ENCODE data around the gene XPNPEP1.

XPNPEP1 gene

DNA sequence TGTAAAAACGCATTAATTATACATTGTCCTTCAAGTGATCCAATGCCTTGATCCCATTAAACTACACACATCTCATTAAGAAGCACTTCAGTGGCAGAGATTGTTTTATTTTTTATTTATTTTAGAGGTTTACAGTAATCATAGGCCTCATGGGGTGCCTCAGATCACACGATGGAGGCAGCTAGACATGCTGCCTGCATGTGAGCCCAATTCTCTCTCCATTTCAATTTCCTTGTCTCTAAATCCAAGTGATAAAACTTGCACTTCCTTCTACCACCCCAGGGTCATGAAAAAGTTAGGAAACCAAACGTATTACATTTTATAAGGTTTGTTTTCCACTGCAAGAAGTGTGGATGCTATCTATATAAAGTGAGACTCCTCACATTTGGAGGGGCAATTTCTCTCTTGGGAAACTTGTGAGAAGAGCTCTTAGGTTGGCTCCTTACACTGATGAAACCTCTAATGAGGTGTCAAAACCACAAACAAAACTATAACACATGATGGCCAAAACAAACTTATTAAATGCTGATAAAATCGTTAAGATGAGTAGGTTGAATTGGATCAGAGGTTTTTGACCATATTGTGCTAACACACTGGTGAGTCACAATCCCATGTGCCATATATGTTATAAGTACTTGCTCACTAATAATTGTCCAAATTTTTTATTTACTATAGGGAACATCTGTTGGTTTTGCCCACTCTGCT, 22.3 kb upstream of the XPNPEP1 start:
- no peak overlapping the region for H2BK12ac ChIP-seq (ENCODE audit: low read length)
- no peak overlapping the region for H3K4ac ChIP-seq (ENCODE audit: low read depth, low read length)
- H3K36me3 ChIP-seq (ENCODE audit: control insufficient read depth in 1 of 2, insufficient read depth in 2 of 2, low read length in 2 of 2) = no peaks in the 10 kb centered on the region
- no peaks in the 10 kb centered on the region for H3K27me3 ChIP-seq (ENCODE audit: insufficient read depth, low read length)
- no peak overlapping the region for H4K12ac ChIP-seq (ENCODE audit: low read depth, low read length)
- no peak overlapping the region for H2AK5ac ChIP-seq (ENCODE audit: low read length)
- H3K9ac ChIP-seq (ENCODE audit: low read length) = no peak overlapping the region
- no peak overlapping the region for H3K4me2 ChIP-seq (ENCODE audit: low read length)
- H3K4me1 ChIP-seq (ENCODE audit: control insufficient read depth in 1 of 2, insufficient read depth in 2 of 2, low read length in 2 of 2) = no peaks in the 10 kb centered on the region
- H2BK120ac ChIP-seq (ENCODE audit: insufficient read depth, low read length, poor library complexity) = no peak overlapping the region
- no CpG with 5 or more reads among the region's 4 CpGs for WGBS (ENCODE audit: extremely low coverage, insufficient coverage, insufficient read length)
- H4K8ac ChIP-seq (ENCODE audit: low read depth, low read length) = no peak overlapping the region
- no peaks in the 10 kb centered on the region for H3K79me1 ChIP-seq (ENCODE audit: low read length)
- no peak overlapping the region for H2AFZ ChIP-seq (ENCODE audit: insufficient read depth, low read length, poor library complexity)
- DNase-seq = no peak
- H3K27ac ChIP-seq (ENCODE audit: low read depth, low read length) = no peak overlapping the region
- H4K91ac ChIP-seq (ENCODE audit: low read depth, low read length) = no peak overlapping the region
- no peak overlapping the region for H3K18ac ChIP-seq (ENCODE audit: low read length)
- H3K9me3 ChIP-seq (ENCODE audit: insufficient read depth, low read depth, low read length) = no peaks in the 10 kb centered on the region
- H3K79me2 ChIP-seq (ENCODE audit: control insufficient read depth, insufficient read depth, low read length, poor library complexity) = no peaks in the 10 kb centered on the region
- no peak overlapping the region for H3K14ac ChIP-seq (ENCODE audit: low read length)
- H3K4me3 ChIP-seq (ENCODE audit: low read depth, low read length) = no peak overlapping the region
- no peak overlapping the region for H2BK5ac ChIP-seq (ENCODE audit: low read depth, low read length, poor library complexity)
- H3K23ac ChIP-seq (ENCODE audit: low read length) = no peak overlapping the region

DNA sequence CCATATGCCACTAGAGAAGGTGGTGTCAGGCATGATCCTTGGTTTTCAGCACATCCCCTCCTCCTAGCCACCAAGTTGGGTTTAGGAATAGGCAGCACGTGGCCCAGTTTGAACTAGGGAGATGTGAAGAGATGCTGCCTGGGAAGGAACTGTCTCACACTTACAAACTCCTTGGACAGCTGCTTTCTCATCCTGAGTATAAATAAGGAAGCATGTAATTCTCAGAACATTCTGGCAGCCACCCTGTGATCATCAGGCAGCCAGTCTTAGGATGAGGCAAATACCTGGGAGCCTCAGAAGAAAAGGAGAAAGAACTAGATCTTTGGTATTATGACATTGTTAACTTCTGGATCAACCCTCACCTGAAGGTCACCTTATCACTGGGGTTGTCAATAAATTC, 21.3 kb upstream of the XPNPEP1 start:
- H3K4ac ChIP-seq (ENCODE audit: low read depth, low read length) = no peak overlapping the region
- H2AK5ac ChIP-seq (ENCODE audit: low read length) = no peak overlapping the region
- no peak overlapping the region for H2AFZ ChIP-seq (ENCODE audit: insufficient read depth, low read length, poor library complexity)
- H3K79me1 ChIP-seq (ENCODE audit: low read length) = no peaks in the 10 kb centered on the region
- no peak overlapping the region for H3K4me2 ChIP-seq (ENCODE audit: low read length)
- H3K18ac ChIP-seq (ENCODE audit: low read length) = no peak overlapping the region
- H3K4me1 ChIP-seq (ENCODE audit: control insufficient read depth in 1 of 2, insufficient read depth in 2 of 2, low read length in 2 of 2) = no peaks in the 10 kb centered on the region
- H3K9ac ChIP-seq (ENCODE audit: low read length) = no peak overlapping the region
- H3K14ac ChIP-seq (ENCODE audit: low read length) = no peak overlapping the region
- WGBS (ENCODE audit: extremely low coverage, insufficient coverage, insufficient read length) = no CpG with 5 or more reads among the region's 1 CpG
- no peak overlapping the region for H3K23ac ChIP-seq (ENCODE audit: low read length)
- no peaks in the 10 kb centered on the region for H3K79me2 ChIP-seq (ENCODE audit: control insufficient read depth, insufficient read depth, low read length, poor library complexity)
- no peak overlapping the region for H2BK120ac ChIP-seq (ENCODE audit: insufficient read depth, low read length, poor library complexity)
- H3K27me3 ChIP-seq (ENCODE audit: insufficient read depth, low read length) = no peaks in the 10 kb centered on the region
- H4K91ac ChIP-seq (ENCODE audit: low read depth, low read length) = no peak overlapping the region
- H2BK5ac ChIP-seq (ENCODE audit: low read depth, low read length, poor library complexity) = no peak overlapping the region
- H2BK12ac ChIP-seq (ENCODE audit: low read length) = no peak overlapping the region
- no peaks in the 10 kb centered on the region for H3K36me3 ChIP-seq (ENCODE audit: control insufficient read depth in 1 of 2, insufficient read depth in 2 of 2, low read length in 2 of 2)
- no peak overlapping the region for H3K4me3 ChIP-seq (ENCODE audit: low read depth, low read length)
- no peak overlapping the region for H4K8ac ChIP-seq (ENCODE audit: low read depth, low read length)
- H4K12ac ChIP-seq (ENCODE audit: low read depth, low read length) = no peak overlapping the region
- H3K27ac ChIP-seq (ENCODE audit: low read depth, low read length) = no peak overlapping the region
- no peaks in the 10 kb centered on the region for H3K9me3 ChIP-seq (ENCODE audit: insufficient read depth, low read depth, low read length)
- no peak for DNase-seq

DNA sequence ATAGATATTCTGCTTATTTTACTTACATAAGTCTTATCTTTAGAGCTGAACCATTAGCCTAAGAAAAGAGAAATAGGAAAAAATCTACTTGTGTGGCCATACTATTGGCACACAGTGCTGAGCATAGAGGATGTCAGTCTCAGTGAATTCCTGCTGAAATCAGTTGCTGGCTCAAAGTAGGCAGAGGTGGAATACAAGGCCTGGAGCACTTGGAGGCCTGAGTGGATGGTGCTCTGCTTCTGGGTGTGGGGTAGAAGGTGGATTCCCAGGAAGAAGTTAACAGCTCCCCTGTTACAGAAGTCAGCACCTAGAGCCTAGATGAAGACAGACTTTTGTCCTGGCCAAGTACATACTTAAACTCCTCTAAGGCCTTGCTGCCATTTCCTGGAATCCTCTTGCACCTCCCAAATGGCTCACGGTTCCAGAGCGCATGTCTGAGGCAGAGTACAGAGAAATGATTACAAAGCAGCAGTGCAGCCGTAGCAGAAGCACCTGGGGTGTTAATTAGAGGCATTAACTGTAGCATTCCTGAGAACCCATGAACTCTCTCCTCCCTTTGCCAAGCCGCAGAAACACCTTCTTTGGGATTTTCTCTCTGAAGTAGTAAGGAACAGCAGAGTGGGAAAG, 18.0 kb upstream of the XPNPEP1 start:
- Histone ChIP-seq H3K4me3 (ENCODE audit: low read depth, low read length) (no peak overlapping the region), H4K12ac (ENCODE audit: low read depth, low read length) (no peak overlapping the region), H3K4me1 (ENCODE audit: control insufficient read depth in 1 of 2, insufficient read depth in 2 of 2, low read length in 2 of 2) (no peaks in the 10 kb centered on the region), H3K9me3 (ENCODE audit: insufficient read depth, low read depth, low read length) (no peaks in the 10 kb centered on the region), H2BK120ac (ENCODE audit: insufficient read depth, low read length, poor library complexity) (no peak overlapping the region), H2AFZ (ENCODE audit: insufficient read depth, low read length, poor library complexity) (no peak overlapping the region), H2AK5ac (ENCODE audit: low read length) (no peak overlapping the region), H3K14ac (ENCODE audit: low read length) (no peak overlapping the region), H4K91ac (ENCODE audit: low read depth, low read length) (no peak overlapping the region), H3K9ac (ENCODE audit: low read length) (no peak overlapping the region), H2BK5ac (ENCODE audit: low read depth, low read length, poor library complexity) (no peak overlapping the region), H3K4ac (ENCODE audit: low read depth, low read length) (no peak overlapping the region), H4K8ac (ENCODE audit: low read depth, low read length) (no peak overlapping the region), H3K79me2 (ENCODE audit: control insufficient read depth, insufficient read depth, low read length, poor library complexity) (no peaks in the 10 kb centered on the region), H3K18ac (ENCODE audit: low read length) (no peak overlapping the region), H3K23ac (ENCODE audit: low read length) (no peak overlapping the region), H3K27ac (ENCODE audit: low read depth, low read length) (no peak overlapping the region), H3K4me2 (ENCODE audit: low read length) (no peak overlapping the region), H2BK12ac (ENCODE audit: low read length) (no peak overlapping the region), H3K27me3 (ENCODE audit: insufficient read depth, low read length) (no peaks in the 10 kb centered on the region), H3K36me3 (ENCODE audit: control insufficient read depth in 1 of 2, insufficient read depth in 2 of 2, low read length in 2 of 2) (no peaks in the 10 kb centered on the region), H3K79me1 (ENCODE audit: low read length) (no peaks in the 10 kb centered on the region)
- DNase-seq = no peak
- WGBS (ENCODE audit: extremely low coverage, insufficient coverage, insufficient read length) = no CpG with 5 or more reads among the region's 4 CpGs

GRCh38 chr10:109940553-109940952, 17.2 kb upstream of the XPNPEP1 start:
- Histone ChIP-seq H3K4me3 (ENCODE audit: low read depth, low read length) (no peak overlapping the region), H2BK120ac (ENCODE audit: insufficient read depth, low read length, poor library complexity) (no peak overlapping the region), H4K8ac (ENCODE audit: low read depth, low read length) (no peak overlapping the region), H3K9ac (ENCODE audit: low read length) (no peak overlapping the region), H3K4me1 (ENCODE audit: control insufficient read depth in 1 of 2, insufficient read depth in 2 of 2, low read length in 2 of 2) (no peaks in the 10 kb centered on the region), H3K9me3 (ENCODE audit: insufficient read depth, low read depth, low read length) (no peaks in the 10 kb centered on the region), H2BK12ac (ENCODE audit: low read length) (no peak overlapping the region), H3K23ac (ENCODE audit: low read length) (no peak overlapping the region), H3K27me3 (ENCODE audit: insufficient read depth, low read length) (no peaks in the 10 kb centered on the region), H2AK5ac (ENCODE audit: low read length) (no peak overlapping the region), H3K79me1 (ENCODE audit: low read length) (no peaks in the 10 kb centered on the region), H3K14ac (ENCODE audit: low read length) (no peak overlapping the region), H3K4ac (ENCODE audit: low read depth, low read length) (no peak overlapping the region), H3K79me2 (ENCODE audit: control insufficient read depth, insufficient read depth, low read length, poor library complexity) (no peaks in the 10 kb centered on the region), H2BK5ac (ENCODE audit: low read depth, low read length, poor library complexity) (no peak overlapping the region), H3K18ac (ENCODE audit: low read length) (no peak overlapping the region), H3K27ac (ENCODE audit: low read depth, low read length) (no peak overlapping the region), H2AFZ (ENCODE audit: insufficient read depth, low read length, poor library complexity) (no peak overlapping the region), H3K36me3 (ENCODE audit: control insufficient read depth in 1 of 2, insufficient read depth in 2 of 2, low read length in 2 of 2) (no peaks in the 10 kb centered on the region), H4K12ac (ENCODE audit: low read depth, low read length) (no peak overlapping the region), H4K91ac (ENCODE audit: low read depth, low read length) (no peak overlapping the region), H3K4me2 (ENCODE audit: low read length) (no peak overlapping the region)
- no peak for DNase-seq
- WGBS (ENCODE audit: extremely low coverage, insufficient coverage, insufficient read length) = no CpG with 5 or more reads among the region's 3 CpGs

Data from trophoblast cell (in vitro differentiated cells and primary cell).